Type B pancreatic cell (in vitro differentiated cells): ENCODE data around the gene S100A14. TPM values are rescaled to one million over a fixed set of nuclear protein-coding genes. Genes with fewer than 3 reads are reported as not detected.
A peak's percentile ranks its signal among the peaks of the same experiment; 100 is the strongest.

Source experiments
- DNase-seq: peaks from one replicate; pipeline ENCODE4 v3.0.0; 2021; ENCODE audit warnings: mixed read lengths; ENCODE audit not compliant: unreplicated experiment; ENCODE audit errors: extremely low spot score
- H3K27ac Mint-ChIP-seq: 2 replicates; pipeline ENCODE4 v1.8.0; 2021; ENCODE audit warnings: mild to moderate bottlenecking, mixed read lengths
- H3K27me3 Mint-ChIP-seq: 2 replicates; pipeline ENCODE4 v1.8.0; 2021; ENCODE audit warnings: mixed read lengths
- H3K36me3 Mint-ChIP-seq: 2 replicates; pipeline ENCODE4 v1.8.0; 2021; ENCODE audit warnings: mixed read lengths
- H3K4me1 Mint-ChIP-seq: one replicate; pipeline ENCODE4 v1.8.0; 2021; ENCODE audit warnings: mixed read lengths; ENCODE audit not compliant: unreplicated experiment
- H3K4me3 Mint-ChIP-seq: 2 replicates; pipeline ENCODE4 v1.8.0; 2021; ENCODE audit warnings: mild to moderate bottlenecking, mixed read lengths
- H3K9me3 Mint-ChIP-seq: 2 replicates; pipeline ENCODE4 v1.8.0; 2021; ENCODE audit warnings: mixed read lengths
- CTCF ChIP-seq: fragments of 200-600 bp; sonication (generic); conservative IDR thresholded peaks from 2 replicates; pipeline ENCODE4 v1.5.0; 2021; ENCODE audit warnings: antibody characterized with exemption, mild to moderate bottlenecking
- total RNA-seq: library from RNA; stranded (reverse); gene quantifications from 2 replicates; pipeline ENCODE4 v1.2.1, GENCODE V29; 2021; ENCODE audit warnings: low replicate concordance

S100A14 gene
- total RNA-seq, 1 donor from 2014 or later, result 139 TPM

- no peaks in the 10 kb centered on the region for H3K9me3 Mint-ChIP-seq
- H3K36me3 Mint-ChIP-seq, result peaks cover 41% of the 10 kb centered on the region
- no peak overlapping the region for H3K4me3 Mint-ChIP-seq
- H3K4me1 Mint-ChIP-seq, result peaks cover 20% of the 10 kb centered on the region
- no peak for TF ChIP-seq CTCF
- no peak for DNase-seq
- no peaks in the 10 kb centered on the region for H3K27me3 Mint-ChIP-seq
- no peak overlapping the region for H3K27ac Mint-ChIP-seq
Measured at GRCh38 chr1:153638261-153638660, 22.1 kb upstream of the S100A14 start.

GRCh38 chr1:153636312-153636711 lies 20.2 kb upstream of the S100A14 start:
- Mint-ChIP-seq H3K36me3 (peaks cover 34% of the 10 kb centered on the region), H3K27ac (peak overlapping the region; percentile 34), H3K4me3 (peak overlapping the region; percentile 80), H3K27me3 (no peaks in the 10 kb centered on the region), H3K4me1 (peaks cover 27% of the 10 kb centered on the region), H3K9me3 (peaks cover 3% of the 10 kb centered on the region)
- TF ChIP-seq CTCF, result no peak
- no peak for DNase-seq

GRCh38 chr1:153635872-153636271 lies 19.7 kb upstream of the S100A14 start:
- no peak for DNase-seq
- H3K4me1 Mint-ChIP-seq, result peaks cover 27% of the 10 kb centered on the region
- no peaks in the 10 kb centered on the region for H3K27me3 Mint-ChIP-seq
- H3K36me3 Mint-ChIP-seq, result peaks cover 29% of the 10 kb centered on the region
- H3K4me3 Mint-ChIP-seq, result peak overlapping the region; percentile 80
- H3K27ac Mint-ChIP-seq, result peak overlapping the region; percentile 39
- H3K9me3 Mint-ChIP-seq, result peaks cover 3% of the 10 kb centered on the region
- no peak for TF ChIP-seq CTCF

GRCh38 chr1:153633754-153634665 lies 17.9 kb upstream of the S100A14 start, which contains the start of gene CHTOP:
Gene CHTOP (plus strand): TSS chr1:153634066. CDS start chr1:153636589, 2,523 bp downstream.
- Mint-ChIP-seq H3K27me3 (no peaks in the 10 kb centered on the region), H3K4me1 (peaks cover 30% of the 10 kb centered on the region), H3K9me3 (peaks cover 3% of the 10 kb centered on the region), H3K36me3 (peaks cover 28% of the 10 kb centered on the region), H3K4me3 (peak within 1 kb of the TSS; percentile 99), H3K27ac (peak within 1 kb of the TSS; percentile 100)
- peak; percentile 44 for TF ChIP-seq CTCF
- DNase-seq, result peak; percentile 96

- H3K27ac Mint-ChIP-seq, result peak overlapping the region; percentile 100
- peaks cover 30% of the 10 kb centered on the region for H3K4me1 Mint-ChIP-seq
Measured at GRCh38 chr1:153633161-153633753, 17.1 kb upstream of the S100A14 start.

More at GRCh38 chr1:153633161-153633753, 17.1 kb upstream of the S100A14 start:
- DNase-seq, result no peak
- Mint-ChIP-seq H3K4me3 (peak overlapping the region; percentile 99), H3K27me3 (no peaks in the 10 kb centered on the region), H3K9me3 (peaks cover 3% of the 10 kb centered on the region), H3K36me3 (peaks cover 28% of the 10 kb centered on the region)
- TF ChIP-seq CTCF, result no peak
